Right lung (tissue), 5 donors: ENCODE data around the gene RGS6. TPM values are rescaled to one million over a fixed set of nuclear protein-coding genes. Genes with fewer than 3 reads are reported as not detected.

Experiments
- DNase-seq, 2 donors: peaks; one replicate each; pipeline ENCODE4 v3.0.0-alpha.2; 2013
- polyA plus RNA-seq, 5 donors: library from polyadenylated mRNA; unstranded; fragments of 120-200 nt; gene quantifications; one replicate each; pipeline versions ENCODE4 v1.2.1 to v1.2.3, GENCODE V29; 2013; ENCODE audit warnings: inconsistent platforms in 1 of 5, low replicate concordance in 1 of 5; ENCODE audit not compliant: insufficient read length in 5 of 5, insufficient read depth in 1 of 5

RGS6 gene
- polyA plus RNA-seq, 5 donors: 2.8 to 3.1 (median 2.9) TPM

DNA sequence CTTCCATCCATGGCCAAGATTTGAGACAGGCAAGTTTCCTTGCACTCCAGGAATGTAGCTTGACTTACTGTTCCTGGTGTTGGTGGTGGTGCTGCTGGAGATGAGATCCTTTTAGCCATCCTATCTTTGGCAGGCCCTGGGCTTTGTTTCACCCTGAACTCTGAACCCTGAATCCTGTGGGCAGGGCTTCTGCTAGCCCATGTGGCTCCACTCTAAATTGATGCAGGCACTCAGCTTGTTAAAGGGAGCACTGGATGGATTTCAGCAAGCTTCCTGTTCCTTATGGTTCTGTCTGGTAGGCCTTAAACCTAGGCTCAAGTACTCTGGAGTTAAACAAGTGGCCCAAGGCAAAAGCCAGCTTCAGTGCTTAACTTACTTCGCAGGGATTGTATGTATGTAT, 138.2 kb downstream of the RGS6 start:
- no peak for DNase-seq

DNA sequence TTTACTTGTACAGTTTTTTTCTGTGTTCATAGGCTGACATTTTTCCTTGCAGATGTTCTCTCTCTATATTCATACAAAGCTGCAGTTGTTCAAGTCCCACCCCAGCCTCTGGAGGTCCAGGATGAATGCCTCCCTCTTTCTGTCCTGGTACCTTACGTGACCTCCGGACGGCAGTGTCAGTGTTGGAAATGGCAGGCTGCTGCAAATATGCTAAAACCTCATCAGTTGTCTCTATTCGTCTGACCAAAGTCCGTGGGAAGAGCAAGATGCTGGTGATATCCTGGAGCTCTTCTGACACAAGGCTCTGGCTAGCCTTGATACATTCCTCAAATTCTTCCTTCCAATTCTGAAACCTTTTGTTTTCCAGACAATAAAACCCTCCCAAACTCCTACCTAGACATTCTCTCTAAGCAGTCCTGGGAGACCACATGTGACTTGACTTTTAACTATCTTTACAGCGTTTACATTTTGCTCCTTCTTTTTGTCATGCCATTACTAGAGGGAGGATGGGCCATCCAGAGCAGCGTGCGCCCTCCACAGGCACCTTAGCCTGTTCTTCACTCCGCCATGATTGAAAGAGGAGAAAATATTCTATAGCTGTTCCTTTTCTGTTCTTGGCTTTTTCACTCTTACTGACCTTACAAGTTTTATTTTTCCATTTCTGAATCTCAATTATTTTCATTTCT, 143.6 kb downstream of the RGS6 start:
- DNase-seq: no peak

DNA sequence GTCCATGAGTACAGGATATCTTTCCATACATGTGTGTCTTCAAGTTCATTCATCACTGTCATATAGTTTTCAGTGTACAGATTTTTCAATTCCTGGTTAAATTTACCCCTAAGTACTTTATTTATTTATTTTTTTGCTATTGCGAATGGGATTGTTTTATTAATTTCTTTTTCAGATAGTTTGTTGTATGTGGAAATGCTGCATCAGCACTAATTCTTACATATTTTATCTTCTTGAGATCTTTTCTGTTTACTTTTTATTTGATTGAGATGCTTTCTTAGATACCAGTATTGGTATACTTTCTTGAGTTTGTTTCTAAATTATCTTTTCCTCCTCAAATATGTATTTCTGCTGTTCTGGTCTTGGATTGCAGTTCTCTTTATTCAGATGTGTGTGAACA, 148.9 kb downstream of the RGS6 start:
- no peak for DNase-seq

DNA sequence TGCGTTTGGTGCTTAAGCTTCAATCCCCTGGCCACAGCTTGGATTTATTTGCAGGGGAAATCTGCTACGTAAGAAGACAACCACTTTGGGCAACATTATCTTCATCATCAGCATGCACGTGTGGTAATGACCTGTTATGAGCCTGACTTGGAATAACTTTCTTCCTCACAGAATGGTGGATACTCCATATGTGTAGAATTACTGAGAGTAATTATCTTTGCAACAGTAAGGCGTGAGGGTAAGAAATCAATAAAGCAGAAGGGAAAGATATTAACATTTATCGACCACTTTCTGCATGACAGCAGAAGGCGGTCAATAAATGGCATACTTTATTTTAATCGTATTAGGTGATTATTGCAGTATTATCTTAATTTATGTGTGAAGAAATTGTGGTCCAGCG, 152.7 kb downstream of the RGS6 start:
- no peak for DNase-seq

DNA sequence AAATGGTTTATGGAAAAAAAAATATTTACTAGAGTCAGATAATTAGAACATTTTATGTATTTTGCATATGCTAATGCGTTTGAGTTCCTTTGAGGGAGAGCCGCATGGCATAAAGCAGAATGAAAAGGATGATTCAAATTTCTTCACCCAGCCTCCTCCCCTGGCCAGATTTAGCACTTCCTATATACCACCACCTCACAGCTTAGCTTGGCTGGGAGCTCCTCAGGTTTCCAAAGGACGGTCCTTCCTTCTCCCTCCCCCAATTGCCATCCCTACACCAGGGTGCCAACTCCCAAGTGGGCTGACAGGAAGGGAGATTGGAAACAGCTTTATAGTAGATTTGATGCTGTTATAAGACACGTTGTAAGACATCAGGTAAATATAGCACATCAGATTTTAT, 157.4 kb downstream of the RGS6 start:
- no peak for DNase-seq

DNA sequence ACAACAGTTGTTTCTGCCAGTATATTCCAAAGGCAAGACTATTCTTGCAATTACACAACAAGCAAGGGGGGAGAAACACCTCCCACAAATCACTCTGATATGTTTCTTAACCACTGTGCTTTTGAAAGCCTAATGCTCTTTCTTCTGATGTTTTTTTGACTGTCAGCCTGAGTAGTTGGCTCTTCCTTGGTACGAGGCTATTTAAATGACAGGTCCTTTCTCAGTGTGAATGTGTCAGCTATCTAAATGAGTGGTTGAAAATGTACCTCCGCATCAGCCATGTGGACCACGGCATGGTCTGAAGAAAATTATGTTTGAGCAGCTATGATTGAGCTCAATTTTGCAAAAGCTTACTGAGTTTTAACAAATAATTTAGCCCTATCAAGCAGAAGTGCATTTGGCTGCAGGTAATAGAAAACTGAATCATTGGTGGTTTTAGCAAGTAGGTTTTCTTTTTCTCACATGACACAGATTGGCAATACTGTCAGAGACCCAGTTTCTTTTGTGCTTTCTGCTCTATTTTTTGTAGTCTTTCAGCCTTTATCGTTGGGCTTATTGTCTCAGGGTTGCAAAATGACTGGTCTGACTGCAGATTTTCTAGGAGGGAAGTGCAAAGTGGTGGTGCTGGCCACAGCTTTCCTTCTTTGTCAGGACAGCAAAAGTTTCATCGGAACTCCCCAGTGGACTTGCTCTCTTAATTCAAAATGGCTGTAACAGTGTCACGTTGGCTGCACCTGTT, 162.8 kb downstream of the RGS6 start:
- DNase-seq: no peak

DNA sequence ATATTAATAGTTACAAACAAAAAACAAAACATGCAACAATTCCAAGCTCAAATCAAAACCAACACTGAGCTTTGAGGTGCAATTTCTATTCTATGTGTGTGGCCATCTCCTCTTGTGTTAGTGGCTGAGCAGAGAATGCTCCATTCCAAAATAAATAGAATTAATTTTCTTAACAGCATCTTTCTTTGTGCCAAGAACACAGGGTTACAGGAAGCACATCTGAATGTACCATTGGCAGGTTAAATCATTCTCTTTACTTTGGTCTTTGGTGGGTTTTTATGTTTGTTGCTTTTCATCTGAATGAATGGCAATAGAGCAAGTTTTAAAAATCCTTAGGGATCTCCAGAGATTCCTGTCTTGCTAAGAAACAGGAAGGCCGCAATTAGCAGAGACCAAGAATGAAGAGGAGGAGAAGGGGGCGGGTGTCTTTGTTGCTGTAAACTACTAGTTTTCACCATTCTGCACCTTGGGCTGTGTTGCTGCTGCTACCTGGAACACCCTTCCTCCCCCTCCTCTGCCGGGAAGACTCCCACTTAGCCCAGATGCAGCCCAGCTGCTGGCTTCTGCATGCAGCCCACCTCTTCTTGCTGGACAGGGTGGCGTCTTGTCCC, 165.0 kb downstream of the RGS6 start:
- no peak for DNase-seq

DNA sequence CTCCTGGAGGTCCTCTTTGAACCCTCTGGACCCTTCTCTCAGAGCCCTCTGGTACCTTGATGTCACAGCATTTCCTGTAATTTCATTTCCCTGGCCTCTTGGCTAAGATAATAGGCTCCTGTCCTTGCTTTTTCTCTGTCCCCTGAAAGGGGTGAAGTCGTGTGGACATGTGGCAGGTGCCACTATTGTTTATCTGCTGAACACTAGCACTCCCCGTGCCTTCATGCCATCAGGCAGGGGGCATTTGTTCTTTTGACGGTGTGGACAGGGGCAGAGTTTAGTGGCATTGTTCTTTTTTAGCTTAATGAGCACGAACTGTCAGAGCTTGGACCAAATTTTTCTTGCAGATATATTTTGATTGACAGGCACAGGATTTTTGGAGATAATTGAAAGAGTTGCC, 166.0 kb downstream of the RGS6 start:
- DNase-seq: no peak

DNA sequence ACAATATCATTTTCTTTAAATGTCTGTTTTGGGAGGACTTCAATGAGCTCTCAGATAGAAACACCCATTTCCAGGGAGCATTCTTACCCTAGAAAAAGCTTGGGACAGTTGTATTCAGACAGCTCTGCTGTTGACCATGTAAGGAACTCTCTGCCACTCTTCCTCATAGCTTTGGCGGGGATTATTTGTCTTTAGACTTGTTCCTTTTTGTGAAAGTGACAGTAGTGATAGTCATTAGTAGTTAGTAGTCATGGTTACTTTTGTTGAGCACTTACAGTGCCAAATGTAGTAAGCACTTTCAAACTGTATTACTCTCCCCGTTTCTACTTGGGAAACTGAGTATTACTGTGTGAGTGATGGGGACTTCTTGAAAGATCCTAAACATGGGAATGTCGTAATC, 167.3 kb downstream of the RGS6 start:
- no peak for DNase-seq

DNA sequence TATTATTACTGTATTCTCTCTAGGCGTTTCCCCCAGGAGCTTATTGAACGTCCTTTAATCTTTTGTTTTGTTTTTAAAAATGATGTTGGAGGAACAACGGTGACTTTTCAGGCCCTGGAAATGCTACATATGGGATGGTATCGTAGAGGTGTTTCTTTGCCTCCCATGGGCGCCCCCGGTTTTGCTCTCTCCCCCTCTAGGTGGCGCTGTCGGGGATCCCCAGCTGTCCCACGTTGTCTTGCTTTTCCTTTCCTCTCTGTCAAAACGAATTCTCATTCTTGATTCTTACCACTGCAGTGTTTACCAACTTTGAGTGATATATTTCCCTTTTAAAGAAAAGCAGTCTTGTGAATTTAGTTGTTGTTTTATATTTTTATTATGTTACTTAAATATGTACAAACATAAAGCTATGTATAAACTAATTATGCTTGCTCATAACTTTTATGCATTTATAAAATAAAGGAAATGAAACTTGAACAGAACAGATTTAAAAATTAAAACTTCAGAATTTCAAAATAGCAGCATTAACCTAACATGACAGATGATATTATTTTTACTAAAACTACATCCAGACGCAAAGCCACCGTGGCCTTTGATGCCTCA, 171.9 kb downstream of the RGS6 start:
- DNase-seq: no peak

DNA sequence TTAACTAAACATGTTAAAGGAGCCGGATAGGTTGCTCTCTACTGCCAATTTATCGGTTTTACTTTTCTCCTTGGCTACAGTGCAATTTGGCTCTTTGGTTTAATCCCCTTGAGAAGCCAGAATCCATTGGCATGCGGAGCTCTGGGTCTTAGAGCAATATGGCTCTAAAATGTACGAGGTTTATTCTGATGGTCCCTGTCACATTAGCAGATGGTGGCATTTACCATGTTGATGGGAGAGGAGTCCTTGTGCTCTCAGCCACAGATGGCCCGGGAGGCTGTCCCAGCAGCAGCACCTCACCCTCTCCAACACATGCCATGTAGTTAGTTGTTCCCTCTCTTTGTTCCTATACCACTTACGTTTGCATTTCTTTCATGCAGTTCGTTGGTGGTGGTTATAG, 179.7 kb downstream of the RGS6 start:
- no peak for DNase-seq

DNA sequence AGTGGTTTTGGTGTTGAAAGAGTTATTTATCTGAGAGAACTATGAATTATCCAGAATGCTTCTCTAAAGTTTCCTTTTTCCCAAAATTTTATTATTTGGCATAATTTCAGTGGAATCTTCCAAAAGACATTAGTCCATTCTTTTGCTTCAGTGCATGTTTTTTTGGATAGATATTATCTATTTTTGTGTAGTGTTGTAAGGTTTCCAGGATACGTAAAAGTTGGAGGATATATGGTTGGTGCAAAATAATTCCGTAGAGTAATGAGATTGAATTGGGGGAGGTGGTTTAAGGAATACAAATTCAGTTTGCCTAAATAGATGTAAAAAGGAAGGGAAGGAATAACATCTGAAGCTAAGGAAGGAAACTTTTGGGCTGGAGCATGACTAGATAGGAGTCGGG, 186.6 kb downstream of the RGS6 start:
- DNase-seq: no peak

DNA sequence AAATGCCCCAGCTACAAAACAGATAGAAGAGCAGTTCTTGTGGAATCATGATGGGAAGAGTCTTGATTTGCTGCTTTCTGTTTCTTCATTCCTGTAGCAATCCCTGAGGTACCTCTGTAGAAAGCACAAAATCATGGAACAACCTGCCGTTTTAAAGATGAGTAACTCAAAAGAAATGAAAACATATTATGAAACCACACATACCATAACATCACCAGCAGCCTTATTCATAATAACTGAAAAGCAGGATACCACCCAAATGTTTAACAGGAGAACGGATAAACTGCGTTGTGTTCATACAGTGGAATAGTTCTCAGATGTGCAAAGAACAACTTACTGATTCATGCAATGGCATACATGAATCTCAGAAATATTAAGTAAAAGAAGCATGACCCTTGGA, 188.1 kb downstream of the RGS6 start:
- no peak for DNase-seq

DNA sequence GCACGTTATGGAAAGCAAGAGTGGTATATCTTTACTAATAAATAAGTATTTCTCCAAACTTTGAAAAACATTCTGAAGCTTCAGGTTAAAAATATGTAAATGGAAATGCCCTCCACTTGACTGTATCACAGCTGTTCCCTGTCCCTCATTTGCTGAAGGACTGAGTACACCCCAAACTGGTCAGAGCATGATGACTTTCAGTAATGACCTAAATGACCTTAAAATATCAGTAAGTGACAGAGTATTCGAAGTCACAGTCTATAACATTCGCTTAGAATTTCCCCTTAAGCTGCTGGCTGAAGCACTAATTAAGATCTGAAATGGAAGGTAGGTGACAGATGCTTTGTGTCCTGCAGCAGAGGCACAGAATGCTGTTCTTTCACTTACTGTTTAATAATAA, 191.5 kb downstream of the RGS6 start:
- no peak for DNase-seq

DNA sequence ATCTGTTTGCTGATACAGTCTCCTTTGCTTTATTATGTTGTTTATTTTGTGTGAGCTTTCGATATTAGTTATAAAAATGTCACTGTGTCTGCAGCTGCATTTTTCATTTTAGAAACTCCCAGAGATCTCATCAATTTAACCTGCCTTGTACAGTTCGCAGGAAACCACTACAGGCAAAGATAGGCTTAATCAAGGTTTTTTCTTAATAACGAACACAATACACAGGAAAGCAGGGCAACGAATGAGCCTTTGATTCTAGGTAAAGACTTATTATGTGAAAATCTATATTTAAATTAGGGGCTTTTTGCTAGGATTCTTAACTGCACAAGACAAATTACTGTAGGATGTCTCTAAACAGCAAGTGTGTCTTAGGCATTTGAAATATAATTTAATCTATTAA, 191.9 kb downstream of the RGS6 start:
- no peak for DNase-seq

DNA sequence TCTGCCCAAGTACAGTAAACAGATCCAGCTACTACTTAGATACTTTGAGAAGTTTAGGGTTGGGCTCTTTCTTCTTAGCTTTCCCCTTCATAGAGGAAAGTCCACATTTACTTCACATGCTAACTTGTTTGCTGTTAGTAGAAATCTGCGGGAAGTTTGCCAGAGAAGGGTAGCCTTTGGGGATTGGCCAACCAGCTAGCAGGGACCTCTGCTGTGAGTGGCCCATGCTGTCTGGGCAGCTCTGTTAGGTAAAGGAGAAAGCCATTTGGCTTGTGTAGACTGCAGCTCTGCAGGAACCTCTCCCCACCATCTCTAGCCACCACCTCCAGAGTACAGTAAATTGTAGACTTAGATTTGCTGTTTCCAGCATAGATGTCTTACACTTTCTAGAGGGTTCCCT, 193.9 kb downstream of the RGS6 start:
- DNase-seq: no peak

DNA sequence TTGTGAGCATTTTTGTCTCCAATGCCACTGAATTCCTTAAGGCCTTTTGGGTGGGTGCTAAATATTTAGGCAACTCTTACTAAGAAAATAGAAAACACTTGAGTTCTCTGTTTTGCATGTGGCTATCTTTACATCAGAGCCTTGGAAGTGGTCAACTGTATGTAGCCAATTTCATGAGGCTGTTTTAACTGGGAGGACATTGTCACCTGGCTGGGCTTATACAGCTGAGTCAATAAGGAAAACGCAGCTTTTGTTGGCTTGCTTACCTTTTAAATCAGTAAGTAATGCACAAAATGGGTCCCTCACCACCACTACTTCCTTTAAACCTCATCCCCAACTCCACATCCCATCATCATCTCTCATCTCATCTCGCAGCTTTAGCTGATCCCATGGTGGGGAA, 194.3 kb downstream of the RGS6 start:
- no peak for DNase-seq

DNA sequence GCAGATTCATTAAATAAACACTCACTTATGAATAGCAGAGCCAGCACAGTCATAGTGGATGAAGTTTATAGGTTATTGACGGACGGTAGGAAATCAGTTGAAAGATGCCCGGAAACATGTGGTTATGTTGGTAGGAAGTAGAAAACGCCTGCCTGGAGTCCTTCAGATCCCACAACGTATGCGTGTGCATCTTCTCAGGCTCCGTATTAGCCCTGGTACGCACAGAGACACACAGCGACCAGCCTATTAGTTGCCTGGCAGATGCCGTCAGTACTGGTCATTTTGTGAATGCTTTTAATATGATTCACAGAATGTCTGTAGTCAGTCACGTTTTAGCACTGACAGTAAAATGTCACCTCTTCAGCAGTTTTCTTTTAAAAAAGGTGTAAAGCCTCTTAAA, 196.4 kb downstream of the RGS6 start:
- DNase-seq: no peak

DNA sequence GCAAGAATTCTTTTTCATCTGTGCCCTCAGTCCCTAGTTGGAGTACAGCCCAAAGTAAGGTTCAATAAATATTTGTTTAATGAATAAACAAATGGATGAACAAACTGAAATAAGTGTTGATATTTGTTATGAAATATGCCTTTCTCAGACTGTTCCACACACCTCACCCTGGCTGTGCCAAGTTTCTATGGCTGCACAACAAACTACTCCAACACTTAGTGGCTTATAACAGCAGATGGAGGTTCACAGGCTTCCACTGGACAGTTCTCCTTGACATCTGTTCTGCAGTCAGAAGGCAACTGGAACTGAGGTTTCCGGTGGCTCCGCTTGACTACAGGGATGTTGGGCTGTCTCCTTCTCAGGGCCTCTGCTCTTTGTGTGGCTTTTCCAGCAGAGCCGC, 197.1 kb downstream of the RGS6 start:
- no peak for DNase-seq

DNA sequence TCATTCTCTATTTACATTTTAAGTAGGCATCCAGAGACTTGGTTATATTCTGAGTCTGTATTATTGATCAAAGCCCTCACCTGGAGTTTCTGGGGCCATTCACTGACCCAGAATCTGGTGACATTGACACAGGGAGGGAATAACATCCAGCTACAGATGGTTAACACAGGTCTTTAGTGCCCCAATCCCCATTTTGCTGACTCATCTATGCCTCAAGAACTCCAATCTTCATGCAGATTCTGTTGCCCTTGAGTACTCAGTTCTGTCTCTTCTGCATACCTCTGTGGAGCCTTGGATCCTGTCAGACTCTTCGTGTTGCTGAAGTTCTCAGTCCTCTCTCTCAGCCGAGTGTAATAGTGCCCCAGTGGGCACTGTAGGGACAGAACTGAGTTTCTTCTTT, 208.9 kb downstream of the RGS6 start:
- DNase-seq: no peak

DNA sequence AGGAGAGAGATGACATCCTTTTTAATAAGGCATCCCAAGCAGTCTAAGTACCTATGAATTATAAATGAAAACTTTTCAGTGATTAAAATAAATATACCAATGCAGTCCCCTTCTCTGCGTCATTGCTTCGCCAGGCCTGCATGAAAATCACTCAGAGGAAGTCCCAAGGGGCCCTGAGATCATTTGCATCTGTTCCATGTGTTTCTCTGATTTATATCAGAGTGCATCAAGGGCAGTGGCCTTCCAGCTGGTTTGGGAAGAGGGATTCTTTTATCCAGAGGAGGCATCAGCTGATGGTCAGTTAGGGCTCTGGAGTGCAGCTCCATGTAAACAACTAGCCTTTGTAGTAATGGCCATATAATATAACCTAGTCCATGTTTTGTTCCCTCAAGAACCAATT, 210.1 kb downstream of the RGS6 start:
- no peak for DNase-seq

DNA sequence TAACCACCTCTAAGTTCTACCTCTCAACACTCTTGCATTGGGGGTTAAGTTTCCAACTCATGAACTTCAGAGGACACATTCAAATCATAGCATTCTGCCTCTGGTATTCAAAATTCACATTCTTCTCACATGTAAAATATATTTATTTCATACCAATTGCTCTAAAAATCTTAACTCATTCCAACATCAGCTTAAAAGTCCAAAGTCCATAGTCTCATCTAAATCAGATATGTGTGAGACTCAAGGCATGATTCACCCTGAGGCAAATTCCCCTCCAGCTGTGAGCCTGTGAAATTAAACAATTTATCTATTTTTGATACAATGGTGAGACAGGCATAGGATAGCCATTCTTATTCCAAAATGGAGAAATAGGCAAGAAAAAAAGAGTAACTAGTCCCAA, 214.0 kb downstream of the RGS6 start:
- DNase-seq: no peak
